ENCODE measurements around the gene C17orf58.
"Not testable (repeated sequence)": the region's sequence is repeated elsewhere in the genome, so short reads cannot be mapped to it uniquely, and the experiment has no call there.

C17orf58 gene

GRCh38 chr17:68019675-68020408 lies 23.6 kb upstream of the C17orf58 start:
- Mint-ChIP-seq H3K9me3 (no peaks in the 10 kb centered on the region), H3K27ac (peak overlapping the region; percentile 91), H3K4me3 (peak overlapping the region; percentile 91), H3K36me3 (ENCODE audit: low read depth) (peaks cover 8% of the 10 kb centered on the region), H3K27me3 (peaks cover 1% of the 10 kb centered on the region), H3K4me1 (ENCODE audit: low read depth) (peaks cover 17% of the 10 kb centered on the region)
- intact Hi-C loops (cut with micrococcal nuclease), result loop anchor here (2.0 kb wide), 1 partner anchor 15 kb away; the partner anchor contains the start of gene KPNA2

DNA sequence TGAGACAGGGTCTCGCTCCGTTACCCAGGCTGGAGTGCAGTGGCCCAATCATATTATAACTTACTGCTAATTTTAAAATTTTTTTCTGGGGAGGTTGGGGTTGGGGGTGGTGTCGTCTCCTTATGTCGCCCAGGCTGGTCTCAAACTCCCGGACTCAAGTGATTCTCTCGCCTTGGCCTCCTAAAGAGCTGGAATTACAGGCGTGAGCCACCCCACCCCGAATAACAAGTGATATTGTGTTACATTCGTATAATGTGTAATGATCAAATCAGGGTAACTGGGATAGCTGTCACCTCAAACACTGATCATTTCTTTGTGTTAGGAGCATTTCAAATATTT lies 23.0 kb upstream of the C17orf58 start:
- H3K4me3 Mint-ChIP-seq, result no peak overlapping the region
- H3K27me3 Mint-ChIP-seq, result peaks cover 4% of the 10 kb centered on the region
- peaks cover 17% of the 10 kb centered on the region for H3K4me1 Mint-ChIP-seq (ENCODE audit: low read depth)
- H3K36me3 Mint-ChIP-seq (ENCODE audit: low read depth), result peaks cover 8% of the 10 kb centered on the region
- peak overlapping the region; percentile 91 for H3K27ac Mint-ChIP-seq
- no peaks in the 10 kb centered on the region for H3K9me3 Mint-ChIP-seq
- intact Hi-C loops (cut with micrococcal nuclease), result no loop called here

DNA sequence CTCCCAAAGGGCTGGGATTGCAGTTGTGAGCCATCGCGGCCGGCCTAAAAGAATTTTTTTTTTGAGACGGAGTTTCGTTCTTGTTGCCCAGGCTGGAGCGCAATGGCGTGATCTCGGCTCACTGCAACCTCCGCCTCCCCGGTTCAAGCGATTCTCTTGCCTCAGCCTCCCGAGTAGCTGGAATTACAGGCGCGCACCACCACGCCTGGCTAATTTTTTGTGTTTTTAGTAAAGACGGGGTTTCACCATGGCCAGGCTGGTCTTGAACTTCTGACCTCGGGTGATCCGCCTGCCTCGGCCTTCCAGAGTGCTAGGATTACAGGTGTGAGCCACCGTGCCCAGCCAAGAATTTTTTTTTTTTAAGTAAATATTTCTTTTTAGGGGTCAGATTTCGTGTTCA lies 22.2 kb upstream of the C17orf58 start:
- H3K36me3 Mint-ChIP-seq (ENCODE audit: low read depth), result not testable (repeated sequence)

GRCh38 chr17:68016838-68017237 lies 20.6 kb upstream of the C17orf58 start:
- Mint-ChIP-seq H3K9me3 (no peaks in the 10 kb centered on the region), H3K4me3 (no peak overlapping the region), H3K36me3 (ENCODE audit: low read depth) (peaks cover 8% of the 10 kb centered on the region), H3K27me3 (peaks cover 4% of the 10 kb centered on the region), H3K27ac (no peak overlapping the region), H3K4me1 (ENCODE audit: low read depth) (peaks cover 23% of the 10 kb centered on the region)
- intact Hi-C loops (cut with micrococcal nuclease), result no loop called here

More for the DNA sequence above, 22.2 kb upstream of the C17orf58 start:
- H3K27ac Mint-ChIP-seq; H3K9me3 Mint-ChIP-seq; H3K27me3 Mint-ChIP-seq; intact Hi-C loops (cut with micrococcal nuclease); H3K4me3 Mint-ChIP-seq: not testable (repeated sequence)
- peaks cover 19% of the 10 kb centered on the region for H3K4me1 Mint-ChIP-seq (ENCODE audit: low read depth)

DNA sequence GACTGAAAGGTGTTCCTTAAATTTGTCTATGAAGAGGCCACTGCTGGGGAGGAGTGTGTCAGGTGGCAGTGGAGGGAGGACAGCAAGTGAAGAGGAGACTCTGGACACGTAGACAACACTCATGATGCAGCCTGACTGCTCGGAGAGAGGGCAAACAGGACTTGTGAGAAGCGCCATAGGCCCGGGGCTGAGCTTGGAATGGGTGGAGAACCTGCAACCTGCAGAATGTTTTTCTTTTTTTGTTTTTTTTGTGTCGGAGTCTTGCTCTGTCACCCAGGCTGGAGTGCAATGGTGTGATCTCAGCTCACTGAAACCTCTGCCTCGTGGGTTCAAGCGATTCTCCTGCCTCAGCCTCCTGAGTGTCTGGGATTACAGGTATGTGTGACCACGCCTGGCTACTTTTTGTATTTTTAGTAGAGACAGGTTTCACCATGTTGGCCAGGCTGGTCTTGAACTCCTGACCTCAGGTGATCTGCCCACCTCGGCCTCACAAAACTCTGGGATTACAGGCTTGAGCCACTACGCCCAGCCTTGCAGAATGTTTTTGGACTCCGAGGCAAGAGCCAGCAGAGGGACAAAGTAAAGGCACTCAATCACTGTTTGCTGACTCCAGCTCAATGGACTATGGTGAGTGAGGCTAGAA lies 18.9 kb upstream of the C17orf58 start:
- Mint-ChIP-seq H3K4me3 (no peak overlapping the region), H3K9me3 (no peaks in the 10 kb centered on the region), H3K27me3 (peaks cover 4% of the 10 kb centered on the region), H3K36me3 (ENCODE audit: low read depth) (peaks cover 4% of the 10 kb centered on the region), H3K4me1 (ENCODE audit: low read depth) (peaks cover 21% of the 10 kb centered on the region), H3K27ac (no peak overlapping the region)
- intact Hi-C loops (cut with micrococcal nuclease), result no loop called here

- Mint-ChIP-seq H3K9me3 (no peaks in the 10 kb centered on the region), H3K27ac (no peak overlapping the region), H3K36me3 (ENCODE audit: low read depth) (no peaks in the 10 kb centered on the region), H3K4me1 (ENCODE audit: low read depth) (peaks cover 11% of the 10 kb centered on the region), H3K4me3 (no peak overlapping the region), H3K27me3 (peaks cover 4% of the 10 kb centered on the region)
- intact Hi-C loops (cut with micrococcal nuclease), result no loop called here
These were observed 17.1 kb upstream of the C17orf58 start for GRCh38 chr17:68013385-68013784.

GRCh38 chr17:68011199-68011665 lies 15.0 kb upstream of the C17orf58 start:
- Mint-ChIP-seq H3K27me3 (peaks cover 4% of the 10 kb centered on the region), H3K27ac (peak overlapping the region; percentile 23), H3K4me1 (ENCODE audit: low read depth) (peaks cover 11% of the 10 kb centered on the region), H3K4me3 (peak overlapping the region; percentile 52), H3K9me3 (no peaks in the 10 kb centered on the region), H3K36me3 (ENCODE audit: low read depth) (no peaks in the 10 kb centered on the region)
- intact Hi-C loops (cut with micrococcal nuclease), result loop anchor here (2.0 kb wide), 1 partner anchor 18 kb away; no protein-coding TSS in a partner anchor

- intact Hi-C loops (cut with micrococcal nuclease), result no loop called here
- no peaks in the 10 kb centered on the region for H3K9me3 Mint-ChIP-seq
- peaks cover 5% of the 10 kb centered on the region for H3K4me1 Mint-ChIP-seq (ENCODE audit: low read depth)
- H3K27ac Mint-ChIP-seq, result no peak overlapping the region
- H3K36me3 Mint-ChIP-seq (ENCODE audit: low read depth), result no peaks in the 10 kb centered on the region
- H3K4me3 Mint-ChIP-seq, result no peak overlapping the region
- H3K27me3 Mint-ChIP-seq, result no peaks in the 10 kb centered on the region
These were observed 10.5 kb upstream of the C17orf58 start for GRCh38 chr17:68006797-68007196.

DNA sequence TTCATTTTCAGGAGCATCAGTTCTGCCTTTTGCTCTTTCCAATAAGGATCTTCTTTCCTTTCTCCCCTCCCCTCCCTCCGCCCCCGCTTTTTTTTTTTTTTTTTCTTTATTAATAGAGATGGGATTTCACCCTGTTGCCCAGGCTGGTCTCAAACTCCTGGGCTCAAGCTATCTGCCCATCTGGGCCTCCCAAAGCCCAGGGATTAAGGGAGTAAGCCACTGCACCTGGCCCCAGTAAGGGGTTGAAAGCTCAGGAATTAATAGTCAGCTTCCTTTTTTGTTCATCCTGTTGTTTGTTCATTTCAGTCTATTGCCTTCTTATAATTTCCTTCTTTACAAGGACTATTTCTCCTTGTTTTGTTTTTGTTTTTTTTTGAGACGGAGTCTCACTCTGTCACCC lies 7.9 kb upstream of the C17orf58 start:
- Mint-ChIP-seq H3K27me3 (peaks cover 2% of the 10 kb centered on the region), H3K9me3 (no peaks in the 10 kb centered on the region), H3K36me3 (ENCODE audit: low read depth) (no peaks in the 10 kb centered on the region), H3K27ac (no peak overlapping the region), H3K4me3 (no peak overlapping the region), H3K4me1 (ENCODE audit: low read depth) (no peaks in the 10 kb centered on the region)
- intact Hi-C loops (cut with micrococcal nuclease), result no loop called here

- Mint-ChIP-seq H3K27me3 (peaks cover 36% of the 10 kb centered on the region), H3K36me3 (ENCODE audit: low read depth) (peaks cover 15% of the 10 kb centered on the region), H3K4me3 (no peak overlapping the region), H3K4me1 (ENCODE audit: low read depth) (peaks cover 30% of the 10 kb centered on the region), H3K9me3 (no peaks in the 10 kb centered on the region), H3K27ac (peak overlapping the region; percentile 42)
- intact Hi-C loops (cut with micrococcal nuclease), result no loop called here
These were observed 3.1 kb upstream of the C17orf58 start for GRCh38 chr17:67999291-67999911.

GRCh38 chr17:67998466-67998865 lies 2.2 kb upstream of the C17orf58 start:
- Mint-ChIP-seq H3K9me3 (no peaks in the 10 kb centered on the region), H3K27ac (peak overlapping the region; percentile 42), H3K27me3 (peaks cover 39% of the 10 kb centered on the region), H3K4me3 (no peak overlapping the region), H3K36me3 (ENCODE audit: low read depth) (peaks cover 22% of the 10 kb centered on the region), H3K4me1 (ENCODE audit: low read depth) (peaks cover 37% of the 10 kb centered on the region)
- intact Hi-C loops (cut with micrococcal nuclease), result no loop called here

- Mint-ChIP-seq H3K36me3 (ENCODE audit: low read depth) (peaks cover 35% of the 10 kb centered on the region), H3K27me3 (peaks cover 39% of the 10 kb centered on the region), H3K4me1 (ENCODE audit: low read depth) (peaks cover 42% of the 10 kb centered on the region), H3K4me3 (peak overlapping the region; percentile 84), H3K9me3 (no peaks in the 10 kb centered on the region), H3K27ac (peak overlapping the region; percentile 89)
- intact Hi-C loops (cut with micrococcal nuclease), result no loop called here
These were observed 552 bp downstream of the C17orf58 start for GRCh38 chr17:67995570-67996263.

DNA sequence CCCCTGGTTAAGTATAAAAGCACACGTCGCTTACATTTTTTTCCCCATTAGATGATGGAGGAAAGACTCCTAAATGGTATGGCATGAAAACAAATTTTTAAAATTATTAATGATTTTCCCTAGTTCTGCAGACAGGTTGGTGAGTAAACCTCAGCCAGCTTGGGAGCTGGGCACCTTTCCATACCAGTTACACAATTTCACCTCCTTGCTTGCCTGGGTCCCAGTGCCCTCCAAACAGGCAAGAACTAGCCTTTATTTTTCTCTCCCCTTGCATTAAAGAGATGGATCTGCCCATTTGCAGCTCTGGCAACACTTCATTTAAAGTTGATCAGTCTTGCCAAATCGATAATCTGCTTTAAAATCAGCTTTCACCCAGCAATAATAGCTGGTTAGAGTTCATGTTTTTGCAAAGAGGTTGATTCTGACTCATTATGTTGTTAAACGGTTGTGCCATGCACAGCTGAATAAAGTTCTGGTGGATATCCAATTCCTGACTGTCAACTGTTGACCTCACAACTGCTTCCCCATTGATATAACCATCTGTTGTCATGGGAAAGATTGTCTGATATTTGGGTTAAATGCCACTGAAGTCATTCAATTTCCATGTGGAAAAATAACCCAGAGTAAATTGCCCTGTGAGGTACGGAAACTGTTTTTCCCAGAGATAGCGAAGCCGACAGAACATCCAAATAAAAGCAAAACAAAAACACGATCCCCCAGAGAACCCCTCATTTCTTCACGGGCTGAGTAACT lies 1.3 kb downstream of the C17orf58 start:
- no peaks in the 10 kb centered on the region for H3K9me3 Mint-ChIP-seq
- intact Hi-C loops (cut with micrococcal nuclease), result no loop called here
- H3K27ac Mint-ChIP-seq, result peak overlapping the region; percentile 89
- peak overlapping the region; percentile 84 for H3K4me3 Mint-ChIP-seq
- peaks cover 39% of the 10 kb centered on the region for H3K27me3 Mint-ChIP-seq
- peaks cover 42% of the 10 kb centered on the region for H3K4me1 Mint-ChIP-seq (ENCODE audit: low read depth)
- peaks cover 35% of the 10 kb centered on the region for H3K36me3 Mint-ChIP-seq (ENCODE audit: low read depth)

All from dendritic cell treated with granulocyte-macrophage colony-stimulating factor and Interleukin-4, amounts not matched to agents 40 ng/mL and 50 ng/mL, for 4 days (primary cell).